Measurements from ENCODE around the gene EPSTI1. TPM values are rescaled to one million over a fixed set of nuclear protein-coding genes. Genes with fewer than 3 reads are reported as not detected.

The EPSTI1 gene
- total RNA-seq, 2 experiments from 2014 or later: 8.4 to 9.7 TPM

- ATAC-seq: no peak
- POLR2A ChIA-PET: no interaction called here
- no peaks in the 10 kb centered on the region for H3K9me3 Mint-ChIP-seq
- intact Hi-C loops (cut with micrococcal nuclease): no loop called here
- H3K27ac Mint-ChIP-seq: no peak overlapping the region
- no peak for DNase-seq
- no peak overlapping the region for H3K4me3 Mint-ChIP-seq
- CTCF ChIA-PET: interaction anchor here (0.6 kb wide), 1 partner anchor 729 kb away, joined by 3 read pairs; no protein-coding TSS in a partner anchor
- no peaks in the 10 kb centered on the region for H3K36me3 Mint-ChIP-seq (ENCODE audit: low read depth)
- no peak for TF ChIP-seq CTCF (IDR thresholded peaks at IDR 0.05)
- peaks cover 5% of the 10 kb centered on the region for H3K4me1 Mint-ChIP-seq (ENCODE audit: low read depth)
- peaks cover 16% of the 10 kb centered on the region for H3K27me3 Mint-ChIP-seq
Measured at GRCh38 chr13:42878721-42879120, 113.3 kb downstream of the EPSTI1 start.

GRCh38 chr13:42876887-42877545, 115.0 kb downstream of the EPSTI1 start:
- Mint-ChIP-seq H3K36me3 (ENCODE audit: low read depth) (no peaks in the 10 kb centered on the region), H3K9me3 (no peaks in the 10 kb centered on the region), H3K27ac (no peak overlapping the region), H3K4me3 (no peak overlapping the region), H3K27me3 (peaks cover 18% of the 10 kb centered on the region), H3K4me1 (ENCODE audit: low read depth) (peaks cover 5% of the 10 kb centered on the region)
- ChIA-PET CTCF (interaction anchor here (0.7 kb wide), 1 partner anchor 95 kb away, joined by 3 read pairs; no protein-coding TSS in a partner anchor), POLR2A (interaction anchor here (0.6 to 1.0 kb wide), 3 partner anchors 18 to 115 kb away, joined by 3 read pairs; partner anchors contain the start of gene EPSTI1)
- no peak for TF ChIP-seq CTCF (IDR thresholded peaks at IDR 0.05)
- DNase-seq: no peak
- no peak for ATAC-seq
- intact Hi-C loops (cut with micrococcal nuclease): no loop called here

DNA sequence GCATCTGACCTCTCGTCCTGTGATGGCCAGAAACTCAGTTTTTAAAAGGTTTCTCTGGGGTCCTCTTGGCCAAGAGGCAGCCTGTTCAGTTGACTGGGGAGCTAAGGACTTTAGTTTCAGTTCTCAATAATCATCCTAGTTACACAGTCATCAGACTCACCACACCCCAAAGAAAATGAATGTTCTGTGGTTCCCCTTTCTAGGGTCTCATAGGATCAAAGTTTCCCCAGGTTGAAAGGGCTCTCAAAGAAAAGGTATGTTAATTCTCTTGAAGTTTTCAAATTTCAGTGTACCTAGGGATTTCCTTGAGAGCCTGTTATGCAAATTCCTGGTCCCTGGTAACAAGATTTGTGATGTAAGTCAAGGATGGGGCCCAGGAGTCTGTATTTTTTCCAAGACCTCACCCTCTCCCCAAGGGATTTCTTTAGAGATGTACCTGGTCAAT, 115.7 kb downstream of the EPSTI1 start:
- Mint-ChIP-seq H3K9me3 (no peaks in the 10 kb centered on the region), H3K36me3 (ENCODE audit: low read depth) (no peaks in the 10 kb centered on the region), H3K4me1 (ENCODE audit: low read depth) (peaks cover 5% of the 10 kb centered on the region), H3K27ac (no peak overlapping the region), H3K27me3 (peaks cover 18% of the 10 kb centered on the region), H3K4me3 (no peak overlapping the region)
- TF ChIP-seq CTCF (IDR thresholded peaks at IDR 0.05): no peak
- intact Hi-C loops (cut with micrococcal nuclease): no loop called here
- DNase-seq: no peak
- peak; percentile 58 for ATAC-seq
- ChIA-PET CTCF (no interaction called here), POLR2A (interaction anchor here (1.0 kb wide), 1 partner anchor 18 kb away, joined by 3 read pairs; no protein-coding TSS in a partner anchor)

- CTCF ChIA-PET: interaction anchor here (1.1 kb wide), 1 partner anchor 929 kb away, joined by 3 read pairs; no protein-coding TSS in a partner anchor
- no peak for TF ChIP-seq CTCF (IDR thresholded peaks at IDR 0.05)
- no peaks in the 10 kb centered on the region for H3K36me3 Mint-ChIP-seq (ENCODE audit: low read depth)
- peaks cover 5% of the 10 kb centered on the region for H3K4me1 Mint-ChIP-seq (ENCODE audit: low read depth)
- no peak for DNase-seq
- intact Hi-C loops (cut with micrococcal nuclease): no loop called here
- POLR2A ChIA-PET: interaction anchor here (1.0 kb wide), 1 partner anchor 19 kb away, joined by 3 read pairs; no protein-coding TSS in a partner anchor
- H3K27me3 Mint-ChIP-seq: peaks cover 17% of the 10 kb centered on the region
- ATAC-seq: no peak
- H3K9me3 Mint-ChIP-seq: no peaks in the 10 kb centered on the region
- H3K27ac Mint-ChIP-seq: no peak overlapping the region
- H3K4me3 Mint-ChIP-seq: no peak overlapping the region
Measured at GRCh38 chr13:42875475-42876269, 116.4 kb downstream of the EPSTI1 start.

DNA sequence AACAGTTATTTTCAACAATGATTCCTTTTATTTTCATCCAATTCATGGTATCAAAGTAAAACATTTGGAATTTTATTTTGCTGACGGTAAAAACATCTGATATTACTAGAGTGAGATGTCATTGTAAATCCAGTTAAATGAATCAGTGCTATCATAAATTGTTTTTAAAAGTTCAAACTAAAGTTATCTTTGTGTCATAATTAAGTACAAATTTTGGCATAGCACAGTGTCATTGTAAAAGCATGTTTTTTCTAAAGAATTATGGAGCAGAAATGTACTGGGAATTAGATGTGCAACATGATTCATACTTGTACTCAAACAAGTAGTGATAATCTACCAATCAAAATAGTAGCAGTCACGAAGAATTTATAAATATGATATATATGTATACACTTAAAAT, 117.8 kb downstream of the EPSTI1 start:
- Mint-ChIP-seq H3K4me3 (no peak overlapping the region), H3K36me3 (ENCODE audit: low read depth) (no peaks in the 10 kb centered on the region), H3K4me1 (ENCODE audit: low read depth) (peaks cover 5% of the 10 kb centered on the region), H3K9me3 (no peaks in the 10 kb centered on the region), H3K27me3 (peaks cover 7% of the 10 kb centered on the region), H3K27ac (no peak overlapping the region)
- ATAC-seq (no peak), DNase-seq (no peak)
- POLR2A ChIA-PET: no interaction called here
- CTCF ChIA-PET: no interaction called here
- no peak for TF ChIP-seq CTCF (IDR thresholded peaks at IDR 0.05)
- intact Hi-C loops (cut with micrococcal nuclease): no loop called here
